HG02981 (cell line): ENCODE data around the gene LIF.

ENCODE experiments used
- ATAC-seq: cut with Tn5 transposase; IDR thresholded peaks from one replicate; pipeline ENCODE4 v1.9.1; 2021; ENCODE audit warnings: mild to moderate bottlenecking, moderate library complexity; ENCODE audit not compliant: unreplicated experiment

The LIF gene

DNA sequence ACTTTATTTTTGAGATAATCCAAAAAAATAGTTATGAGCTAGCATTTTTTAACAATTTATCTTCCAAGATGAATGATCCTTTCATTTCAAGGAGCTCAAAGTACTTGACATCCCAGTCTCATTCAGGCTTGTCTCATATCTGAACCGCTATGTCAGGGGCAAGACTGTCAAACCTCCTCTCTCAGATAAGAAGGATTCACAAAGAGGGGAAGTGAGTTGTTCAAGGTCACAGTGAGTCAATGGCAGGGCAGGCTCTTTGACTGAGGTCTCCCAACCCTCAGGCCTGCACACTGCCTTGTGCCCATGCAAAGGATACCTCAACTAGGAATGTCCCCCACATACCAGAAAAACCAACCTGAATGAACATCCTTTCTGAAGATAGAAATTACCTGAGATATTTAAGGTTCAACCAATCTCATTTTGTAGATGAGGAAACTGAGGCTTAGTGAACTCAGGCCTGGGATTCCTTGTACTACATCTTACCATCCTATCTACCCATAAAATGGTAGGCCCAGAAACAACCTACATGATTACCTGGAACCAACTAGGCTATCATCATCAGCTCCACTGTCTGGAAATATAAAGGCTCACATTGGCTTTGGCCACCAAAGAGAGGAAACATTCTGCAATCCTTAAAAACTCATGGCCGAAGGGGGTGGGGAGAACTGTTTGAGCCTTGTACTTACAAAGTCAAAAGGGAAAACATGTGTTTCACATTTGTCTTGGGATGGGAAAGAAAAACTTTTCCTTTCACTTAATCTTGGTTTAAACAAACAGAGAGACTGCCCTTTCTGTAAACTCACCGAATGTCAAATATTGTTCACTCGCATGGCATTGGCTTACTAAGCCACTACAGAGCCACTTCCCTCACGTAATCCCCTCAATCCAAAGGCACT is 51.1 kb downstream of the LIF start:
- no peak for ATAC-seq

DNA sequence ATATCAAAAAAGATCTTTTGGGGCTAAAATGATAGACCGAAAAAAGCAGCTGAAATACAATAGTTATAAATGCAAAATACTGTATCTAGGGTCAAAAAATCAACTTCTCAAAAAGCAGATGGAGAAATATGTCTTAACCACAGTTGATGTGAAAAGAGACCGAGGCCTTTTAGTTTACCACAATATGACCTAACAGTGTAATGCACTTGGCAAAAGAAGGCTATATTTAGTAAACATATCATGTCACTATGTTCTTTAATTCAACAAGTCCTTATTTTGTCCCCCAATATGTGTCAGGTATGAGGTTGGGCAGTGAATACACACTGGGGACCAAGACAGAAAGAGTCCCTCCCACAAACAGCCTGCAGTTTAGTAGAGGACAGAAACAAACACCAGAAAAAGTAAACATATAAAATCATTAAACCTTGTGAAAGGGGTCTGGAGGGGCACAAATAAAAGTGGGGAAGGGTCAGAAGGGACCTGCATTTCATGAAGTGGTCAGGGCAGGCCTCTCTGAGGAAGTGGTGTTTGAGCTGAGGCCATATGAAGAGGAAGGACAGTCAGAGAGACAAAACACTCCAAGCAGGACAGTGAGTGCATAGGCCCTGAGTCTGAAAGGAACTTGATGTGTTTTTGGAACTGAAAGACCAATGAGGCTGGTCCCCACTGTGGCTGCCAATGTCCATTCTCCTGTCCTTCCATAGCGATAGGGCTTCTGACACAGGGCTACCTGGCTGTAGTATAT is 53.4 kb downstream of the LIF start:
- ATAC-seq, result no peak

- no peak for ATAC-seq
These were observed 54.1 kb downstream of the LIF start for GRCh38 chr22:30192427-30192826.

- no peak for ATAC-seq
These were observed 55.4 kb downstream of the LIF start for GRCh38 chr22:30191040-30191701.

- ATAC-seq, result no peak
These were observed 56.0 kb downstream of the LIF start for GRCh38 chr22:30190574-30190973.
